Cardiac muscle cell (in vitro differentiated cells and primary cell): Measurements from ENCODE around the gene CDH23. TPM values are rescaled to one million over a fixed set of nuclear protein-coding genes. Genes with fewer than 3 reads are reported as not detected.

Experiments used
- DNase-seq, 2 donors: peaks; one replicate each; pipeline versions ENCODE4 v3.0.0 to v3.0.0-alpha.2; 2010 to 2017; ENCODE audit warnings: low read depth in 1 of 2, low spot score in 1 of 2
- H3K27ac ChIP-seq: fragments of 200-600 bp; sonication (generic); 2 replicates; pipeline ENCODE4 v1.5.1; 2016
- H3K27me3 ChIP-seq: fragments of 200-600 bp; sonication (generic); 2 replicates; pipeline ENCODE4 v1.6.0; 2016; ENCODE audit warnings: control low read depth
- H3K36me3 ChIP-seq: fragments of 200-600 bp; sonication (generic); 2 replicates; pipeline ENCODE4 v1.5.1; 2016; ENCODE audit warnings: control low read depth
- H3K4me1 ChIP-seq: fragments of 200-600 bp; sonication (generic); 2 replicates; pipeline ENCODE4 v1.8.1; 2017; ENCODE audit warnings: low read depth, mild to moderate bottlenecking, mixed run types
- H3K4me3 ChIP-seq: fragments of 200-600 bp; sonication (generic); 2 replicates; pipeline ENCODE4 v1.5.1; 2016; ENCODE audit warnings: mild to moderate bottlenecking
- H3K9me3 ChIP-seq: fragments of 200-600 bp; sonication (generic); 2 replicates; pipeline ENCODE4 v1.5.1; 2017; ENCODE audit warnings: low read depth, mild to moderate bottlenecking, control low read depth
- polyA plus RNA-seq: library from polyadenylated mRNA; unstranded; fragments of >200 nt; fragmentation: Nextera tagmentation; extraction: Ambion mirVana; gene quantifications from 2 replicates; pipeline ENCODE4 v1.2.1, GENCODE V29; 2016
- total RNA-seq: library from RNA; depleted of rRNA; stranded (reverse); fragments of >200 nt; gene quantifications from 2 replicates; pipeline ENCODE4 v1.2.3, GENCODE V29; 2016
- TF ChIP-seq, protein P1 (sequence below): IDR thresholded peaks from 2 replicates; pipeline ENCODE4 v1.5.1; 2012; ENCODE audit warnings: low read depth, mild to moderate bottlenecking, low read length

CDH23 gene
- total and polyA plus RNA-seq, 2 experiments from 2014 or later = 0.05 to 0.51 TPM

- Histone ChIP-seq H3K4me3 (no peak overlapping the region), H3K9me3 (no peaks in the 10 kb centered on the region), H3K36me3 (no peaks in the 10 kb centered on the region), H3K27me3 (peaks cover 6% of the 10 kb centered on the region), H3K4me1 (peaks cover 19% of the 10 kb centered on the region), H3K27ac (no peak overlapping the region)
- TF ChIP-seq, protein P1, sequence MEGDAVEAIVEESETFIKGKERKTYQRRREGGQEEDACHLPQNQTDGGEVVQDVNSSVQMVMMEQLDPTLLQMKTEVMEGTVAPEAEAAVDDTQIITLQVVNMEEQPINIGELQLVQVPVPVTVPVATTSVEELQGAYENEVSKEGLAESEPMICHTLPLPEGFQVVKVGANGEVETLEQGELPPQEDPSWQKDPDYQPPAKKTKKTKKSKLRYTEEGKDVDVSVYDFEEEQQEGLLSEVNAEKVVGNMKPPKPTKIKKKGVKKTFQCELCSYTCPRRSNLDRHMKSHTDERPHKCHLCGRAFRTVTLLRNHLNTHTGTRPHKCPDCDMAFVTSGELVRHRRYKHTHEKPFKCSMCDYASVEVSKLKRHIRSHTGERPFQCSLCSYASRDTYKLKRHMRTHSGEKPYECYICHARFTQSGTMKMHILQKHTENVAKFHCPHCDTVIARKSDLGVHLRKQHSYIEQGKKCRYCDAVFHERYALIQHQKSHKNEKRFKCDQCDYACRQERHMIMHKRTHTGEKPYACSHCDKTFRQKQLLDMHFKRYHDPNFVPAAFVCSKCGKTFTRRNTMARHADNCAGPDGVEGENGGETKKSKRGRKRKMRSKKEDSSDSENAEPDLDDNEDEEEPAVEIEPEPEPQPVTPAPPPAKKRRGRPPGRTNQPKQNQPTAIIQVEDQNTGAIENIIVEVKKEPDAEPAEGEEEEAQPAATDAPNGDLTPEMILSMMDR = no peak
- DNase-seq = no peak
Measured at GRCh38 chr10:71681977-71682376, 285.3 kb downstream of the CDH23 start.

DNA sequence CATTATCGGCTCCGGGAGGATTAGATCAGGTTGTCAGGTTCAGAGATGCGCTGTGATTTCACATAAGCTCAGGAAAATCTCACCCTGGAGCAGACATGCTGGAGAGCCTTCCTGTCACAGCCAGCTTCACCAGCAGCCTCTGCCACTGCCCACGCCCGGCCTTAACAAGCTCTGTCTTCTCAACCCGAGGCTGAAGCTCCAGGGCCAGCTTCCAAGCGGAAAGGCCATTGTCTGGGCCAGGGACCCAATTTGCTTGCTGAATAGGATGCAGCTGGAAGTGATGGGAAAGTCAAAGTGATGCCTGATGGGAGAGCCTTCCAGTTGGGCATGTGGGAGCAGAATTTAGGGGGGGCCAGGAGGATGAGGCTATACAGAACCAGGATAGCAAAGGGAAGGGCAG is 286.6 kb downstream of the CDH23 start:
- DNase-seq = no peak
- TF ChIP-seq, protein P1 = no peak

GRCh38 chr10:71684356-71685173 is 287.8 kb downstream of the CDH23 start:
- Histone ChIP-seq H3K36me3 (no peaks in the 10 kb centered on the region), H3K27ac (no peak overlapping the region), H3K27me3 (peaks cover 6% of the 10 kb centered on the region), H3K4me3 (no peak overlapping the region), H3K4me1 (peaks cover 23% of the 10 kb centered on the region), H3K9me3 (no peaks in the 10 kb centered on the region)
- no peak for DNase-seq
- TF ChIP-seq, protein P1 = no peak

More for the DNA sequence above, 286.6 kb downstream of the CDH23 start:
- no peak overlapping the region for H3K4me3 ChIP-seq
- H3K36me3 ChIP-seq = no peaks in the 10 kb centered on the region
- no peaks in the 10 kb centered on the region for H3K9me3 ChIP-seq
- peaks cover 23% of the 10 kb centered on the region for H3K4me1 ChIP-seq
- no peak overlapping the region for H3K27ac ChIP-seq
- H3K27me3 ChIP-seq = peaks cover 6% of the 10 kb centered on the region

DNA sequence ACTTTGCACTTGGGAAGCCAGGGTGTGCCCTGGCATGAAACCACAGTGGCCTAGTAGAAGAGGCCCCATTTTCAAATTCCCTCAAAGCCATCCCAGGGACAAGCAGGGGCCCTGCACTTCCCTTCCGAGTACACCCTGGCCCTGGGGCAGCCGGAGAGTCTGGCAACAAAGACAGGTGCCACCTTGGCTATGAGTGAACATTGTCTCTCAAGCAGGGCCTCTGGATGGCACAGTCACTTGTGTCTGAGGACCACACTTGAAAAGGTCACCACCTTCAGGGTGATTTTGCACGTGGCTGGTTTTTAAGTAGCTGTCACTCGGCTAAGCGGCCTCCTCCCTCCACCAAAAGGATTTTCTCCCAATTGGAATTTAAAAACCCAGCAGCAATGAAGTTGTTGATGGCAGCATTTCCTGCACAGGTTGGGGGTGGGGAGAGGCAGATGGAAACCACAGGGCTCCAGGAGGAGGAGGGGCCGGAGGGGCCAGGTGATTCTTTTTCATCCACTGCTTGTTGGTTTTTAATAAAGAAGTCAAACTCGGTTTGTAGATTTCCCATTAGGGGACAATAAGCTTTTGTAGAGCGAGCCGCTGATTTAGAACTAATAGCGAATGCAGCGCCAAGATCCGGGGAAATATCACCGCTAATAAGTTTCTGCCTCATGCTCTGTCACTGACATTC is 289.0 kb downstream of the CDH23 start:
- TF ChIP-seq, protein P1 = no peak
- Histone ChIP-seq H3K27me3 (peaks cover 6% of the 10 kb centered on the region), H3K4me3 (no peak overlapping the region), H3K9me3 (no peaks in the 10 kb centered on the region), H3K36me3 (no peaks in the 10 kb centered on the region), H3K4me1 (peaks cover 23% of the 10 kb centered on the region), H3K27ac (peak overlapping the region; percentile 31)
- peak in 1 of 2 donors; percentile 76 for DNase-seq

DNA sequence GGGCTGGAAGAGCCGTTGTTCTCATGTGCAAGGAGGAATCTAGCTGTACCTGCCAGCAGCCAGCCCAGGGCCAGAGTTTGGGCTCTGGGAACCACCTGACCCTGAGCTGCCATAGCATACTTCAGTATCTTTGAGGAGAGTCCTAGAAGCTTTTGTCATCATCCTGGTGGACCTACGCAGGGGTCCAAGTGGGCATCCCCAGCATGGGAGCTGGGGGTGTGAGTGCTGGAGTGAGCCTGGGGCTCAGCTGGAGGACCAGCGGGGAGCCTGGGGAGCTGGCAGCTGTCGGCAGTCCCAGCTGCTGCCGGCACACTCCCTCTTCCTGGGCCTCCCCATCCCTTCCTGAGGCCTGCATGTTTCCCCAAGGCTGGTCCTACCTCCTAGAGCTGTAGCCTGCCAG is 290.4 kb downstream of the CDH23 start:
- Histone ChIP-seq H3K4me3 (no peak overlapping the region), H3K27ac (peak overlapping the region; percentile 31), H3K4me1 (peaks cover 23% of the 10 kb centered on the region), H3K27me3 (peaks cover 6% of the 10 kb centered on the region), H3K36me3 (no peaks in the 10 kb centered on the region), H3K9me3 (no peaks in the 10 kb centered on the region)
- TF ChIP-seq, protein P1 = no peak
- no peak for DNase-seq
